ENCODE data around the gene CRYAB.

DNA sequence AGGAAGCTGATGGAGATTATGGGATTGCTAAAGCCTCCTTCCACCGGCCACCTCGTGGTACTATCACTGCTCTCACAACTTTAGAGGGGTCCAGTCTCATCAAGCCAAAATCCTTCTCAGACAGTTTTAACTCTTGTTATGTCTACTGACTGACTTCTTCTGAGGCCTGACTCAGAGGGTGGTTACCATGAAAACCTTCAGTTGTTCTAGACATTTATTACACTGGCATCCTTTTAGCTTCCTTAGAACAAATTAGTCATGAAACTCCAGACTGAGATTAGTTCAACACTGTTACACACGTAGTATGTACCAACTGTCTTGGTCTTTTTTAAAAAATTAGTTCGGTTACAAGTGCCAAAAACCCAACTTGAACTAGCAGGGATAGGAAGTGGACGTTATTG is 33.1 kb upstream of the CRYAB start:
- TF ChIP-seq, protein P1, sequence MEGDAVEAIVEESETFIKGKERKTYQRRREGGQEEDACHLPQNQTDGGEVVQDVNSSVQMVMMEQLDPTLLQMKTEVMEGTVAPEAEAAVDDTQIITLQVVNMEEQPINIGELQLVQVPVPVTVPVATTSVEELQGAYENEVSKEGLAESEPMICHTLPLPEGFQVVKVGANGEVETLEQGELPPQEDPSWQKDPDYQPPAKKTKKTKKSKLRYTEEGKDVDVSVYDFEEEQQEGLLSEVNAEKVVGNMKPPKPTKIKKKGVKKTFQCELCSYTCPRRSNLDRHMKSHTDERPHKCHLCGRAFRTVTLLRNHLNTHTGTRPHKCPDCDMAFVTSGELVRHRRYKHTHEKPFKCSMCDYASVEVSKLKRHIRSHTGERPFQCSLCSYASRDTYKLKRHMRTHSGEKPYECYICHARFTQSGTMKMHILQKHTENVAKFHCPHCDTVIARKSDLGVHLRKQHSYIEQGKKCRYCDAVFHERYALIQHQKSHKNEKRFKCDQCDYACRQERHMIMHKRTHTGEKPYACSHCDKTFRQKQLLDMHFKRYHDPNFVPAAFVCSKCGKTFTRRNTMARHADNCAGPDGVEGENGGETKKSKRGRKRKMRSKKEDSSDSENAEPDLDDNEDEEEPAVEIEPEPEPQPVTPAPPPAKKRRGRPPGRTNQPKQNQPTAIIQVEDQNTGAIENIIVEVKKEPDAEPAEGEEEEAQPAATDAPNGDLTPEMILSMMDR (IDR thresholded peaks at IDR 0.05), result no peak
- no peak for TF ChIP-seq POLR2A (IDR thresholded peaks at IDR 0.05)

All from testis (tissue), 2 donors.